Colonic mucosa (tissue), 4 donors: ENCODE data around the gene DKK3. TPM values are rescaled to one million over a fixed set of nuclear protein-coding genes. Genes with fewer than 3 reads are reported as not detected.

Experiments used
- DNase-seq: peaks from one replicate; pipeline ENCODE4 v3.0.0-alpha.2; 2020
- H3K27ac ChIP-seq: fragments of 200-600 bp; one replicate; pipeline ENCODE4 v1.8.0; 2021
- H3K27me3 ChIP-seq: fragments of 200-600 bp; one replicate; pipeline ENCODE4 v1.8.0; 2021
- H3K36me3 ChIP-seq: fragments of 200-600 bp; one replicate; pipeline ENCODE4 v1.8.0; 2021
- H3K4me1 ChIP-seq: fragments of 200-600 bp; one replicate; pipeline ENCODE4 v1.8.0; 2021; ENCODE audit warnings: mild to moderate bottlenecking
- H3K4me3 ChIP-seq: fragments of 200-600 bp; one replicate; pipeline ENCODE4 v1.8.0; 2021
- H3K9ac ChIP-seq, 2 donors: one replicate each; pipeline ENCODE4 v1.7.0; 2013; ENCODE audit warnings: control low read depth in 2 of 2, low read depth in 2 of 2, low read length in 2 of 2
- H3K9me3 ChIP-seq: fragments of 200-600 bp; one replicate; pipeline ENCODE4 v1.8.0; 2021
- intact Hi-C: fragments of 100-400 bp; cut with DNase I; formaldehyde crosslinking; loops from one replicate; pipeline ENCODE4 v1.14.1; 2022
- total RNA-seq, 2 donors: library from RNA; stranded (reverse); fragmentation: NEBNext Ultra II Directional in 1 of 2; extraction: Animal tissue kit (Norgen Biotek cat#: 25700) in 1 of 2; gene quantifications; one replicate each; pipeline ENCODE4 v1.2.1, GENCODE V29; 2021
- TF ChIP-seq, protein P1 (sequence below): fragments of 200-600 bp; IDR thresholded peaks from one replicate; pipeline ENCODE4 v1.8.0; 2022; ENCODE audit warnings: antibody characterized with exemption, mild to moderate bottlenecking
- donor health status: healthy.
- donor health status: DM: no; HTN: no; CAD: no.
- donor health status: DM: no; HTN: no; CAD: no.

Gene DKK3
- total RNA-seq, 2 donors from 2014 or later = 7.4 to 19.6 TPM

DNA sequence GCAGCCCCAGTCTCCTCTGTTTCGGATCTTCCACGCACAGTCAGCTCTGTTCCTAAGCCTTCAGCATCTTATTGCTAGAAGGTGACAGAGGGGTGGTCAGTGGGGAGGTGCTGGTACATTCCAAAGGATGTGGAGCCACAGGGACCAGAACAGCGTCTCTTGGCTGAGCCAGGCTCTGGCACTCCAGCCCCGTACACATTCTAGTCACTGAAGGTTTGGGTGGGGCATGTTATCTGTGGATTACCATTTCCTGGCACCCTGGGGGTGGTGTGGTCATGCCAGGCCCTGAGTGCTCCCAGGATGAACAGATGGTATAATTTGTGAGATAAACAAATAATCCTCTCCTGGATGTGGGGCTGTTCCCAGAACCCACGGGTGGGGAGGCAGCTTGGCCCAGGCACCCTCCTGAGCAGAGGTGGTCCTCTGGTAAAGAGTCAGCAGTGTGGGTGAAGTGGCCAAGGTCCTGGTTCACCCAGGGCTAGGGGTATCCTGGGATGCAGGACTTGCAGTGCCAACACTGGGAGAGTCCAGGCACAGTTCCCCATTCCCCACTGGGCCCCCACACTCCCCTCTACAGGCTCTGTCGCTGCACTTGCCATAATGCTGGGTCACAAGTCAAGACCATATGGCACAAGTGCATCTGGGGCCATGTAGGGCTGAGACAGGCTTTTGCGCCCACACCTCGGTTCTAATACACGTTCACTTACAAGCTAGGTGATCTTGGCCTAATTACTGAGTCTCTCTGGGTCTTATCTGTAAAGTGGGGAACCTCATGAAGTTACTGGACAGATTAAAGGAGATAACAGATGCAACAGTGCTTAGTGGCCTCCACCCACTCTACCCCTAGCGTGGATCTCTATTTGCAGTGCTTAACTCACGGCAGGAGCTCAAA is 33.0 kb downstream of the DKK3 start:
- no peak overlapping the region for H3K4me3 ChIP-seq
- peaks cover 8% of the 10 kb centered on the region for H3K4me1 ChIP-seq
- no peak overlapping the region for H3K9ac ChIP-seq
- no peaks in the 10 kb centered on the region for H3K27me3 ChIP-seq
- no peaks in the 10 kb centered on the region for H3K36me3 ChIP-seq
- no peak for DNase-seq
- TF ChIP-seq, protein P1, sequence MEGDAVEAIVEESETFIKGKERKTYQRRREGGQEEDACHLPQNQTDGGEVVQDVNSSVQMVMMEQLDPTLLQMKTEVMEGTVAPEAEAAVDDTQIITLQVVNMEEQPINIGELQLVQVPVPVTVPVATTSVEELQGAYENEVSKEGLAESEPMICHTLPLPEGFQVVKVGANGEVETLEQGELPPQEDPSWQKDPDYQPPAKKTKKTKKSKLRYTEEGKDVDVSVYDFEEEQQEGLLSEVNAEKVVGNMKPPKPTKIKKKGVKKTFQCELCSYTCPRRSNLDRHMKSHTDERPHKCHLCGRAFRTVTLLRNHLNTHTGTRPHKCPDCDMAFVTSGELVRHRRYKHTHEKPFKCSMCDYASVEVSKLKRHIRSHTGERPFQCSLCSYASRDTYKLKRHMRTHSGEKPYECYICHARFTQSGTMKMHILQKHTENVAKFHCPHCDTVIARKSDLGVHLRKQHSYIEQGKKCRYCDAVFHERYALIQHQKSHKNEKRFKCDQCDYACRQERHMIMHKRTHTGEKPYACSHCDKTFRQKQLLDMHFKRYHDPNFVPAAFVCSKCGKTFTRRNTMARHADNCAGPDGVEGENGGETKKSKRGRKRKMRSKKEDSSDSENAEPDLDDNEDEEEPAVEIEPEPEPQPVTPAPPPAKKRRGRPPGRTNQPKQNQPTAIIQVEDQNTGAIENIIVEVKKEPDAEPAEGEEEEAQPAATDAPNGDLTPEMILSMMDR = no peak
- intact Hi-C loops = no loop called here
- no peak overlapping the region for H3K27ac ChIP-seq
- no peaks in the 10 kb centered on the region for H3K9me3 ChIP-seq

DNA sequence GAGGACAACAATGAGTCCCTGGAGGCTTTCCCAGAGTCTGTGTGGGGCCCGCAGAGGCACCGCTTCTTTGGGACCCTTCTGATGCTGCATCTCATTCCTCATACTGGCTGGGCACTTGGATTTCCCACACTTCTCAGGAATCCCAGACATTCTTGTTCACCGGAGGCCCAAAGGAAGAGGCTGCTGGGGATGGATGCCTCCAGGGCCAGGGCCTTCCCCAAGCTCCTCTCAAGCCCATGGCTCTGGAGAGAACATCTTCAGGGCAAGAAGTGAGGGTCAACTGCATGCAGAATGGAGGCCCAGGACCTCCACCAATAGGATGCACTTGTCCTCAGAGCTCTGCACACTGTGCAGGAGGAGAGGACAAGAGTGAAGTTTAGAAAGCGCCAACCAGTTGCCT is 34.6 kb downstream of the DKK3 start:
- Histone ChIP-seq H3K36me3 (no peaks in the 10 kb centered on the region), H3K9ac (no peak overlapping the region), H3K9me3 (no peaks in the 10 kb centered on the region), H3K4me1 (peaks cover 8% of the 10 kb centered on the region), H3K4me3 (no peak overlapping the region), H3K27me3 (no peaks in the 10 kb centered on the region), H3K27ac (no peak overlapping the region)
- TF ChIP-seq, protein P1 = no peak
- no peak for DNase-seq
- intact Hi-C loops = no loop called here

DNA sequence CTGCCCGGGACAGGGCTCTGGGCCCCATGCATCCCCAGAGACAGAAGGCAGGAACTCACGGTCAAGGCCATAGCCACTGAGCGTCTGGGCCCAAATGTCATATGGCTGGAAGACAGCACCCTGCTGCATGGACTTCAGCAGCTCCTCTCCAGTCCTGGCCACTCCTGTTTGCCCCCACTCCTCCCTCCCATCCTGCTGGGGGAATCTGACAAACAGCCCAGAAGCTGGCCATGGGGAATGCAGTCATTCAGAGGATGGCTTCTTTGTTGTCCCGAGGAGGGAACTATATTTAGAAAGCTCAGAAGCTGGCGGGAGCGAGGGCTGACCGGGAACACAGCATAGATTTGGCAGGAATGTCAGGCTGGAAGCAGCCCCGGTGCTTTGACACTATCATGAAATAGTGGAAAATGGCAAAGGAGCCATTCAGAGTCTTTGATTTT is 35.0 kb downstream of the DKK3 start:
- no peak for DNase-seq
- Histone ChIP-seq H3K4me3 (no peak overlapping the region), H3K27ac (peak overlapping the region; percentile 52), H3K4me1 (peaks cover 8% of the 10 kb centered on the region), H3K9me3 (no peaks in the 10 kb centered on the region), H3K9ac (no peak overlapping the region), H3K27me3 (no peaks in the 10 kb centered on the region), H3K36me3 (no peaks in the 10 kb centered on the region)
- intact Hi-C loops = no loop called here
- TF ChIP-seq, protein P1 = no peak

DNA sequence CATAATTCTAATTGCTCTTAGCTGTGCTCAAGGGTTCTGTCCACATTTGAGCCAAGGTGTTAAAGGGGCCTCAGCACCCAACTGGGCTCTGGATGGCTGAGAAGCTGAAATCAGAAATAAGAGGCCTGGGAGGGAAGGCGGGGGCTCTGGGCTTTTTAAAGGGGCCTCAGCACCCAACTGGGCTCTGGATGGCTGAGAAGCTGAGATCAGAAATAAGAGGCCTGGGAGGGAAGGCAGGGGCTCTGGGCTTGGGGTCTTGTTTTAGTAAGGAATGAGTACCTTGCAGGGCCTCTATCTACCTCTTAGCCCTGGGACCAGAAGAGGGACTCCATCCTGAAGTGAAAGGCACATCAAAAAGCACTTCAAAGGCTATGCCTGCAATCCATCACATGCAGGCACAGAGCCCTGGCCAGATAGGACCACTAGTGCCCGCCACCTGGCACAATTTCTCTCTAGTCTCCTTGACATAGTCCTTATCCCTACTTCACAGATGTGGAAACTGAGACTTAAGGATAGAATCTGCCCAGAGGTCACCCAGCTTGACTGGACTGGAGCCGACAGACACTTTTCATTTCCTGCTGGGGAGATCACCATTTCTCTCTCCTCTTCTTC is 35.6 kb downstream of the DKK3 start:
- Histone ChIP-seq H3K27me3 (no peaks in the 10 kb centered on the region), H3K9me3 (no peaks in the 10 kb centered on the region), H3K36me3 (no peaks in the 10 kb centered on the region), H3K4me1 (peaks cover 8% of the 10 kb centered on the region), H3K27ac (peak overlapping the region; percentile 52), H3K9ac (no peak overlapping the region), H3K4me3 (no peak overlapping the region)
- intact Hi-C loops = no loop called here
- TF ChIP-seq, protein P1 = no peak
- DNase-seq = no peak

DNA sequence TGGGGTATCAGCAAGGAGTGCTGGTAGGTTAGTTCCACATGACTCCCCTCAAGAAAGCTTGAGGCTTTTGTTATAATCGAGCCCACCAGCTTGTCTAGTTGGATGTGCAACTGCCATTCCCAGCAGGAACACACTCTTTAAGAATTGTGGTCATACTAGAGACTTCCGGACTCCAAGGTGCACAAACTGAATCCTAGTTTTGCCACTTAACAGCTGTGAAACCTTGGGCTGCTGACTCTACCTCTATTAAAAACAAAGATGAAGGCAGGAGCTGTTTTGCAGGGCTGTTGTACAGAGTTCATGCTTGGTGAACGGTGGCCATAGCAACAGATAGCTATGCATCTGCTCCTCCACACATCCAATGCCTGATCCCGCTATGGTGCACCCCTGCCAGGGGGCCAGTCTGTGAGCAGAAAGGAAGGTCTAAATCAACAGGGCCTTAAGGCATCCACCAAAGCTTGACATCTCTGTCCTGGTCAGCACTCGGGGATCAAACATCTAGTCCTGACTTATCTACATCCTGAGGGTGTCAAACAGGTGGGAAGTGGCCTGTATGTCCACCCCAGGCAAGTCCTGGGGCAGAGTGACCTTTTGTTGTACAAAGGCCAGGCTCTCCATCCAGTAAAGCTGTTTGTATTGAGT is 36.4 kb downstream of the DKK3 start:
- Histone ChIP-seq H3K27ac (no peak overlapping the region), H3K27me3 (no peaks in the 10 kb centered on the region), H3K9me3 (no peaks in the 10 kb centered on the region), H3K9ac (no peak overlapping the region), H3K36me3 (no peaks in the 10 kb centered on the region), H3K4me1 (peaks cover 8% of the 10 kb centered on the region), H3K4me3 (no peak overlapping the region)
- intact Hi-C loops = no loop called here
- no peak for DNase-seq
- TF ChIP-seq, protein P1 = no peak
